ENCODE results near the gene SLC25A25.
"Not testable (repeated sequence)": the region's sequence is repeated elsewhere in the genome, so short reads cannot be mapped to it uniquely, and the experiment has no call there.

SLC25A25 gene

GRCh38 chr9:128109050-128109709 lies 41.1 kb downstream of the SLC25A25 start:
- no peak for DNase-seq (ENCODE audit: low read depth)

DNA sequence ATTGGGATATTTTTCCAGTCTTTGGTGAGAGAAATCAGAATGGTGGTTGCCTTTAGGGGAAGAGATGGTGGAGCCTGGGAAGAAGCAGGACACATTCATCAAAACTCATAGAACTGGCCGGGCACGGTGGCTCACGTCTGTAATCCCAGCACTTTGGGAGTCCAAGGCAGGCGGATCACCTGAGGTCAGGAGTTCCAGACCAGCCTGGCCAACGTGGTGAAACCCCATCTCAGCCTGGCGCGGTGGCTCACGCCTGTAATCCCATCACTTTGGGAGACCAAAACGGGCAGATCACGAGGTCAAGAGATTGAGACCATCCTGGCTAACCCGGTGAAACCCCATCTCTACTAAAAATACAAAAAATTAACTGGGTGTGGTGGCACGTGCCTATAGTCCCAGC lies 43.7 kb downstream of the SLC25A25 start:
- not testable (repeated sequence) for DNase-seq (ENCODE audit: low read depth)

DNA sequence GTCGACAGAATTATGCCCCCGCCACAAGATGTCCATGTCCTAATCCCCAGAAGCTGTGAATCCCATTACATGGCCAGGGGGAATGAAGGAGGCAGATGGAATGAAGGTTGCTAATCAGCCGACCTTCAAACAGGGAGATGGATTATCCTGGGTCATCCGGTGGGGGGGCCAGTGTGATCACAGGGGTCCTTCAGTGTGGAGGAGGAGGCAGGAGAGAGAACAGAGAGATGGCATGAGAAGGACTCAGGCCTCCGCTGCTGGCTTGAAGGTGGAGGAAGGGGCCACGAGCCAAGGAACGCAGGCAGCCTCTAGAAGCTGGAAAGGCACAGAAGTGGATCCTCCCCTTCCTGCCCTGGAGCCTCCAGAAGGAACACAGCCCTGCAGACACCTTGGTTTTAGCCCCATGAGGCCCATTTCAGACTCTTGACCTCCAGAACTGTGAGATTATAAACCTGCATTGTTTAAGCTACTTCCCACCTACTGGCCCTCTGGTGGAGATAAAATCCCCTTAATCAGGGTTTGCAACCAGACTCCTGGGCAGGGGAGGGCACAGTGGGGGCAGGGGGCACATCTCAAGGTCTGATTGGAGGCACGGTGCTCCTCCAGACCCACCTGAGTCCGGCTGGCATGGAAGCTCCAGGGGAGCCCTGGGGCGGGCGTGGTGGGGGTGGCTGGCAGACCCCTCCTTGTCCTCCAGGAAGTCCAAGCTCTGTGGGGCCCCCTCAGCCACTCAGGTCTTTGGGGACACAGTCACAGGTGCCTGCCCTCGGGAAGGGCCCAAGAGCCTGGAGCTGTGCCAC lies 45.7 kb downstream of the SLC25A25 start:
- DNase-seq (ENCODE audit: low read depth) = no peak

DNA sequence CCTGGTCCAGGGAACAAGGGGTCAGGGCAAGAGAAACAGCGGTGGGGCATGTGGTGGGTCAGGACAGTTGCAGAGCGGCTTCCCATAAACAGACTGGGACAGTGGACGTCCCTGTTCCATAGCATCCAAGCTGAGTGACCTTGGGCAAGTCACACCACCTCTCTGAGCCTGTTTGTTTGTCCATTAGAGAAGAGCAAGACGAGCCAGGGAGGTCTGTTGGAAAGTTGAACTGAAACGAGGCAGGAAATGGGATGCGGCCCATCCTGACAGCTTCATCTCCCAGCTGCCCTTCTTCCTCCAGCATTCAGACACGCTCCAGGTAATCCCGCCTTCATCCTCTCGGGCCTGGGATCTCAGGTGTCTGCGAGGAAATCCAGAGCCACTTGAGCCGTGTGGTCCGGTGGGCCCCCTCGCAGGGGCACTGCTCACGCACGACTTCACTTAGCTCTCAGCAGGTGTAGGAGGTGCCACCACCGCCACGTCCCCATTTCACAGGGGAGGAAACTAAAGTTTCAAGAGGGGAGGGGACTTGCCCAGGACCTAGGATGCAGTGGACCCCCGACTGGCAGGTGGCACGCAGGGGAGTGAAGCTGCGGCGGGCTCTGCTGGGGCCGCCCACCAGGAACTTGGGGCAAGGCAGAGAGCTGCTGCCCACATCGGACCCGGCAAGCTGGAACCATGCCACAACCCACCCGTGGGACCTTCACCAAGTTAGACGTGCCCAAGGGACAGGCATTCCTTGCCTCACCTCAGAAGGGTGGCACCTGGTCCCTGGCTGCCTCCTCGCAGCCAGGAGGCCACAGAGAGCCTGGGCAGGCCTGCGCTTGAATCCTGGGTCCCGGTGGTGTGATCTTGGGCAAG lies 46.5 kb downstream of the SLC25A25 start:
- DNase-seq (ENCODE audit: low read depth) = no peak

GRCh38 chr9:128115187-128116103 lies 47.4 kb downstream of the SLC25A25 start:
- DNase-seq (ENCODE audit: low read depth) = no peak

DNA sequence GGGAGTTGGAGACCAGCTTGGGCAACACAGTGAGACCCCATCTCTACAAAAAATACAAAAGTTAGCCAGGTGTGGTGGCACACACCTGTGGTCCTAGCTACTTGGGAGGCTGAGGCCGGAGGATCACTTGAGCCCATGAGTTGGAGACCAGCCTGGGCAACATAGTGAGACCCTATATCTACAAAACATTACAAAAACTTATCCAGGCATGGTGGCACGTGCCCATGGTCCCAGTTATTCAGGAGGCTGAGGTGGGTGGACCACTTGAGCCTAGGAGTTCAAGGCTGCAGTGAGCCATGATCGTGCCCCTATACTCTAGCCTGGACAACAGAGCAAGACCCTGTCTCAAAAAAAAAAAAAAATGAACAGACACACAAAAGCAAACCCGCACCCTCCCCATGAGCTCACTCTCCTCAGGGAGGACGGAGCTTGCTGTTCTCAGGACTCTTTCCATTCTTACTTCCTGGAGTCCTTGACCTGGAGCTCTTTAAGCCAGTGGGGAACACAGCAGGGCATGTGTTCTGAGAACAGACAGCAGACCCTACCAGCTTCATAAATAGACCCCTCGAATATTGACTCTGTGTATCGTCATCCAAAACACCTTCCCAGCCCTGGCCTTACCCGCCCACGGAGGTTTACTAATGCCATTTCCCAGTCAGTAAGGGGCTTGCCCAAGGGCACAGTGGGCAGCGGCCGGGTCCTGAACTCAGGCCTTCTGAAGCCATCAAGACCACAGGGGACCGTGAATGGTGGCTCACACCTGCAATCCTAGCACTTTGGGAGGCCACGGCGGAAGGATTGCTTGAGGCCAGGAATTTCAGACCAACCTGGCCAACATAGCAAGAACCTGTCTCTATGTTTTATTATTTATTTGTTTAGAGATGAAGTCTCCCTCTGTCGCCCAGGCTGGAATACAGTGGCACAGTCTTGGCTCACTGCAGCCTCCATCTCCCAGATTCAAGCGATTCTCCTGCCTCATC lies 48.4 kb downstream of the SLC25A25 start:
- DNase-seq (ENCODE audit: low read depth) = no peak

DNA sequence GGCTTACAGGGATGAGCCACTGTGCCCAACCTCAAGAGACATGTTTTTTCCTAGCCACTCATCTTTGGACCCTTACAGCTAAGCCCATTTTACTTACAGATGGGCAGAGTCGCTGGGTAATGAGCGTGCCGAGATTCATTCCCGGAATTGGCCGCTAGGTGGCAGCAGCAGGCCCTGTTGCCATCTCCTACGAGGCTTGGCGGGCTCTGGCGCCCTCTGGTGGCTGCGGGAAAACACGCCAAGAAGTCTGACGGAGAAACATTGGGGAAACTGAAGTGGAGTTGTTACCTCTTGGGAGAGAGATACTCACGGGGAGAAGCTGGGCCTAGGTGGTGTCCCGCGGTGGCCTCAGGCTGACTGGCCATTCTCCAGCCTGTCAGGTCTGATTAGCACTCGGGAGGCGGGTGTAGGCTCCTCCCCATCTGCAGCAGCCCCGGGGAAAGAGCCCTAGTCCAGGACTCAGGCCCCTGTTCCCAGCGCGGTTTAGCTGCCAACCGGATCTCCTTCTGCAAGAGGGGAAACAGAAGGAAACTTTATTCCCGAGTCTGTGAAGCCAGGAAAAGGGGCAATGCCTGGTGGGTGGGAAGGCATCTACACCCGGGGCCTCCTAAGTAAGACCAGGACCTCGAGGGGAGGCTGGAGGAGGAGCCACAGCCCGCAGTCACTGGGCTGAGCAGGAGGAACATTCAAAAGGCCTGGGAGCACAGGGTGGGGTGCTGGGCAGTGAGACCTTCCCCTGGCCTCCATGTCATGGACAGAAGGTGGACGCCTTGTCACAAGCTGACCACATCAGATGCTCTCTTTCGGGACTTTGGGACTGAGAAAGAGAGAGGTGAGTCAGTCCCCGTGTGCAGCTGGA lies 49.8 kb downstream of the SLC25A25 start:
- peak; percentile 96 for DNase-seq (ENCODE audit: low read depth)

- no peak for DNase-seq (ENCODE audit: low read depth)
Measured at GRCh38 chr9:128118472-128118857, 50.4 kb downstream of the SLC25A25 start.

DNA sequence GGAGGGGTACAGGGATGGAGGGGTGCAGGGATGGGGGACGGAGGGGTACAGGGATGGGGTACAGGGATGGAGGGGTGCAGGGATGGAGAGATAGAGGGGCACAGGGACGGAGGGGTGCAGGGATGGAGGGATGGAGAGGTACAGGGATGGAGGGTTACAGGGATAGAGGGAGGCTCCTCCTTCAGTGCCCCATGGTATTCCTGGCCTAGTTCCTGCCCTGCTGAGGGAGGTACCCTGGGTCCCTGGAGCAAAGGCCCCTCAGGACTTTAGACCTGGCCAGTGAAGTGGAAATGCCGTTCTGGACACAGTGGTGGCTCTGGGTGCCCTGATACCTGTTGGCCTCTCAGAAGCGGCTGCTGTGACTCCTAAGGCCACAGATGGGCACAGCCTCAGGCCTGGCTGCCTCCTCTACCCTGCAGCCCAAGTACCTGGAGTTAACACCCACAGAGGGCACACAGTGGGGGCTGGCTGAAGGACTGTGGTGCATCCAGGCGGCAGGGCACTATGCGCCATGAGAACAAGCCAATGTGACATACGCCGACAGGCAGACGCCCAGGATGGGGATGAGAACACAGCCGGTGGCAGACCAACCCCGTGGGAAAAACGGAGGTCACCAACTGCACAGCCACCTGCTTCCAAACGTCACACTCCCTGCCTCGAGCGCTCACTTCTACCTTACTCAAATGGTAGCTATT lies 51.1 kb downstream of the SLC25A25 start:
- DNase-seq (ENCODE audit: low read depth) = no peak

DNA sequence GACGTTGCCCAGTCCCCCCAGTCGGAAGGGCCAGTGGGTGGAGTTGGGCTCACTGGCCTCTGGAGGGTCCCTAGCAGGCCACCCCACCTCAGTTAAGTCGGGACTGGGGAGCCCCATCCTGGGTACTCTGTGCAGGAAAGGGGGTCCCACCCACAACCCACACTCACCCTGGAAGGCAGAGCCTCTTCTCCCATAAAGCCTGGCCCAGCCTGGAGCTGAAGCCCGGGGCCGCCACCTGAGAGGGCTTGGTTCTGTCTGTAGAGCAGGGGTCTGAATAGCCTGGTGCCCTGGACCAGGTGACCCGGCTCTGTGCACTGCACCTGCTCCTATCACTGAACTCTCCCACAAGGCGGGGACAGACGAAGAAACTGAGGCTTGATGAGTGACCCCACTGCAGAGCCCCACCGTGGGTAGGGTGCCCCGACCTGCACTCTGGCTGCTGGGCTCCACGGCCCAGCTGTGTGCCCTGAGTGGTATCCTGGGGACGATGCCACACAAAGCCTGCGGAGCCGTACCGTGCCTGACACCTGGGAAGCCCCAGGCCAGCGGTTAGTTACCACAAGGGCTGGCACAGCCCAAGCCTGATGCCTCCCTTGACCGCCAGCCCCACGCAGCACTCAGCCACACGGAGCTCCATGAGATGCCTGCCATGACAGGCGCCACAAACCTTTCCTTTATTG lies 52.2 kb downstream of the SLC25A25 start:
- no peak for DNase-seq (ENCODE audit: low read depth)

DNA sequence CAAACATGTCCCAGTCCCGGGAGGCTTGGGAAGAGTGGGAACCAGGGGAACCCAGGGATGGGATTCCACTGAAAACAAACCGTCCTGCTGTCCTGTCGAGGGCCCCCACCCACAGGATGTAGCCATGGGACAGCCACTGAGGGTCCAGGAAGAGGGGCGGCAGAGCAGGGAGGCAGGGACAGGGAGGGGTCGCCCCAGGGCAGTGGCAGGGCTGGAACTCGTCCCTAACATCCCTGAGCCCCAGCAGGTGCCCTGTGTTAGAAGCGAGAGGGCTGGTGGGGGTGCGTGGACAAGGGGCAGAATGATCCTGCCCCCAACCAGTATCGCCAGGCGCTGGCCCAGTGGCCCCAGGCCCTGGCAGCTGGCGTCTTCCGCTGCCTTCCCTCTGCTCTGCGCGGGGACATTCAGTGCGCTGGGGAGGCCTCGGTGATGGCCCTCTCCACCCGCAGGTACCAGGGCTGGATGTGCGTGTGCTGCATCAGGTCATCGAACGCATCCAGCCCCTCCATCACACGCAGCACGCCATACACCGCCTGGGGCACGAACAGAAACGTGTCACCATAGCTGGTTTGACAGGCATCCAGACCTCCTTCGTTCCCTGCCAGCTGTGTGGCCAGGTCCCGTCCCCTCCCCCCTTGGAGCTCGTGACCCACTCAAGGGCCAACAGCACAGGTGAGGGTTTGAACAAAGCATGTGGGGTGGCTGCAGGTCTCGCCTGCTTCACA lies 52.9 kb downstream of the SLC25A25 start:
- no peak for DNase-seq (ENCODE audit: low read depth)

DNA sequence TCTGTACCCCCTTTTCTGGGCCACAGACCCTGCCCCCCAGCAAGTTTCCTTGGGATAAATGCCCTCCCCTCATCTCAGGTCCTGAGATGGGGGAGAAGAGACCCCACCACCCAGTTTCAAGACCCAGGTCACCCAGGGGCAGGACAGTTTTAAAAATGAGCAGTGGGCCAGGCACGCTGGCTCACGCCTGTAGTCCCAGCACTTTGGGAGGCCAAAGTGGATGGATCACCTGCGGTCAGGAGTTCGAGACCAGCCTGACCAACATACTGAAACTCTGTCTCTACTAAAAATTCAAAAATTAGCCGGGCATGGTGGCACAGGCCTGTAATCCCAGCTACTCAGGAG lies 53.4 kb downstream of the SLC25A25 start:
- no peak for DNase-seq (ENCODE audit: low read depth)

- no peak for DNase-seq (ENCODE audit: low read depth)
Measured at GRCh38 chr9:128121924-128122808, 54.1 kb downstream of the SLC25A25 start.

DNA sequence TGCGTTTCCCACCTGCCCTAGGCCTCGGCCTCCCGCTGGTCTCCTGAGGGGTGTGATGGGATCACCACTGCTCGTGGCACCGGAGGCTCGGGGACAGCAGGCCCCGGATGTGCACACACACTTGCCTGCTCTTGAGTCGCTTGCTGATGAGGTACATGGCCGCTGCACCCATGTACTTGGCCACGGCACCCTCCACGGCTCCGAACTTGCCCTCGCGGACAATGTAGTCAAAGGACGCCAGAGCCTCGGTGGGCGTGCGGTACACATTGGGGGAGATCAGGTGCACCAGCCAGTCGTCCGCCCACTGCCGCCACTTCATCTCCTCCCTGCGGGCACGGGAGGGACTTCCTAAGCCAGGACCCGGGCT lies 54.8 kb downstream of the SLC25A25 start:
- DNase-seq (ENCODE audit: low read depth) = no peak

GRCh38 chr9:128123451-128124080 lies 55.5 kb downstream of the SLC25A25 start:
- no peak for DNase-seq (ENCODE audit: low read depth)

- no peak for DNase-seq (ENCODE audit: low read depth)
Measured at GRCh38 chr9:128124451-128124850, 56.4 kb downstream of the SLC25A25 start.
